Measurements from ENCODE around the gene ANO10. TPM values are rescaled to one million over a fixed set of nuclear protein-coding genes. Genes with fewer than 3 reads are reported as not detected.
A peak's percentile ranks its signal among the peaks of the same experiment; 100 is the strongest.

ANO10 gene
- total RNA-seq, 3 donors from 2014 or later: 27.4 to 31.8 (median 28.5) TPM

DNA sequence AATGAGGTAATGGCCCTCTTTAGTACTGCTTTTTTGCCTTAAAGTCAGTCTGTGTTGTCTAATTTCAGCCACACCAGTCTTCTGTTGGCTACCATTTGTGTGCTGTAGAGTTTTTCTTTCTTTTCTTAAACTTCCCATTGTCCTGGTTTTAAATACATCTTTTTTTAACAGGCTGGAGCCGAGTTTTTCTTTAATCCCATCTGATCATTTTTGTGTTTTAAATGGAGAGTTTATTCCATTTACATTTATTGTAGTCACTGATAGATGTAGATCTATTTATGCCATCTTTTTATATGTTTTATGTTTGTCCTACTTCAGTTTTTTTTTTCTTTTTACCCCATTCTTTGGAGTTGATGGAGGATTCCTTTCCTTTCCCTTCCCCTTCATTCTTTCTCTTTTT lies 286.0 kb downstream of the ANO10 start:
- intact Hi-C loops (cut with DNase I; ENCODE audit: low total_unique reads): no loop called here
- no peak for DNase-seq (ENCODE audit: low spot score in 2 of 2)
- TF ChIP-seq POLR2AphosphoS5 (IDR thresholded peaks at IDR 0.05) (no peak), POLR2A (IDR thresholded peaks at IDR 0.05) (no peak)
- TF ChIP-seq, protein P1, sequence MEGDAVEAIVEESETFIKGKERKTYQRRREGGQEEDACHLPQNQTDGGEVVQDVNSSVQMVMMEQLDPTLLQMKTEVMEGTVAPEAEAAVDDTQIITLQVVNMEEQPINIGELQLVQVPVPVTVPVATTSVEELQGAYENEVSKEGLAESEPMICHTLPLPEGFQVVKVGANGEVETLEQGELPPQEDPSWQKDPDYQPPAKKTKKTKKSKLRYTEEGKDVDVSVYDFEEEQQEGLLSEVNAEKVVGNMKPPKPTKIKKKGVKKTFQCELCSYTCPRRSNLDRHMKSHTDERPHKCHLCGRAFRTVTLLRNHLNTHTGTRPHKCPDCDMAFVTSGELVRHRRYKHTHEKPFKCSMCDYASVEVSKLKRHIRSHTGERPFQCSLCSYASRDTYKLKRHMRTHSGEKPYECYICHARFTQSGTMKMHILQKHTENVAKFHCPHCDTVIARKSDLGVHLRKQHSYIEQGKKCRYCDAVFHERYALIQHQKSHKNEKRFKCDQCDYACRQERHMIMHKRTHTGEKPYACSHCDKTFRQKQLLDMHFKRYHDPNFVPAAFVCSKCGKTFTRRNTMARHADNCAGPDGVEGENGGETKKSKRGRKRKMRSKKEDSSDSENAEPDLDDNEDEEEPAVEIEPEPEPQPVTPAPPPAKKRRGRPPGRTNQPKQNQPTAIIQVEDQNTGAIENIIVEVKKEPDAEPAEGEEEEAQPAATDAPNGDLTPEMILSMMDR (IDR thresholded peaks at IDR 0.05): no peak
- Histone ChIP-seq H3K4me3 (no peak overlapping the region), H3K27ac (no peak overlapping the region), H3K36me3 (peaks cover 8% of the 10 kb centered on the region), H3K27me3 (no peaks in the 10 kb centered on the region), H3K9me3 (peaks cover 32 to 42% of the 10 kb centered on the region in 2 donors), H3K4me1 (no peaks in the 10 kb centered on the region)

DNA sequence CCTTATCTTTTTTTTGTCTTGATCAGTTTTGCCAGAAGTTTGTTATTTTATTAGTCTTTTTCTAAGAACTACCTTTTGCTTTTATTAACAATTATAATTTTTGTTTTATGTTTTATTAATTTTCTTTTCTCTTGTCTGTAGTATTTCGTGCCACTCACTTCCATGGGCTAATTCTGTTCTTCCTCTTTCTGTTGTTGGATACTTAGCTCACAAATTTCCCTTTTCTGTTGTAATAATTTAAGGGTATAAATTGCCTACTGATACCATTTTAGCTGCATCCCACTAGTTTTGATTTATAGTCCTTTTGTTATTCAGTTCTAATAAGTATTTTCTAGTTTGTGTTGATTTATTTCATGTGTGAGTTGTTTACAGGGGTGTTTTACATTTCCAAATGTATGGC lies 286.8 kb downstream of the ANO10 start:
- Histone ChIP-seq H3K36me3 (peaks cover 8% of the 10 kb centered on the region), H3K27ac (no peak overlapping the region), H3K27me3 (no peaks in the 10 kb centered on the region), H3K9me3 (peaks cover 32 to 42% of the 10 kb centered on the region in 2 donors), H3K4me1 (no peaks in the 10 kb centered on the region), H3K4me3 (no peak overlapping the region)
- intact Hi-C loops (cut with DNase I; ENCODE audit: low total_unique reads): no loop called here
- TF ChIP-seq POLR2AphosphoS5 (IDR thresholded peaks at IDR 0.05): no peak
- no peak for TF ChIP-seq POLR2A (IDR thresholded peaks at IDR 0.05)
- TF ChIP-seq, protein P1 (IDR thresholded peaks at IDR 0.05): no peak
- DNase-seq (ENCODE audit: low spot score in 2 of 2): no peak

DNA sequence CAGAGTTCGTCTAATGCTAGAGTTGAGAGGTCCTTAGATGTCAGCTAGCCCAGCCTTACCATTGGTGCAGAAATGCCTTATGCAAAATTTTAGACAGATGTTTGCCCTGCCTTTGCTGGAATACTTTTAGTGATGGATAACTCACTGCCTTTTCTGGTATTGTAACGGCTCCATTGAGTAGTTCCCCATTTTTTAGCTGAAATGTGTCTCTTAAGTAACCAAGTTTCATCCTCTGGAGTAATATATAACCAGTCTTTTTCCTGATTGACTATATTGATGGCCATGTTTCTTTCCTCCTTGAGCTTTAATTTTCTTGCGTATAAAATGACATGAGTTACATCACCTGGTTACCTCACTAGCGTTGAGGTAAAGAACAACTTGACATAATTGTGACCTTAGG lies 290.4 kb downstream of the ANO10 start:
- Histone ChIP-seq H3K27ac (no peak overlapping the region), H3K36me3 (no peaks in the 10 kb centered on the region), H3K4me3 (no peak overlapping the region), H3K27me3 (no peaks in the 10 kb centered on the region), H3K9me3 (peaks cover 4 to 13% of the 10 kb centered on the region in 2 donors), H3K4me1 (peaks cover 0 to 3% of the 10 kb centered on the region in 2 donors)
- no peak for DNase-seq (ENCODE audit: low spot score in 2 of 2)
- TF ChIP-seq POLR2A (IDR thresholded peaks at IDR 0.05) (no peak), POLR2AphosphoS5 (IDR thresholded peaks at IDR 0.05) (no peak)
- TF ChIP-seq, protein P1 (IDR thresholded peaks at IDR 0.05): no peak
- intact Hi-C loops (cut with DNase I; ENCODE audit: low total_unique reads): no loop called here

DNA sequence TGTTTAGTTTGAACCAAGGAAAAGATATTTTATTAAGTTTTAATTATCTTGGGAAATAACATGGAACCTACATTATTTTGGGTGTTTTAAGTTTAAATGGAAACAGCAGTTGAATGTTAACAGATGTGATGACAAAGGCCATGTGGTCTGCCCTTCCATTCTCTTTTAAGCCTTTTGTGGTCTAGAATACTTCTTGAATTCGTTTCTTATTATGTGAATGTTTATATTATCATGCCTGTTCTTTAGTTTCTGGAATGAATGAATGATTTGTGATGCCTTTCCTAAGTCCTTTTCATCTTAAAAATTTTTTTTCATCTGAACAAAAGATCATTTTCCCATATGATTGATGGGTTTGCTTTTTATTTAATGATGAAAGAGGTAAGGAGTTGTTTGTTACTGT lies 290.8 kb downstream of the ANO10 start:
- intact Hi-C loops (cut with DNase I; ENCODE audit: low total_unique reads): no loop called here
- no peak for DNase-seq (ENCODE audit: low spot score in 2 of 2)
- peaks cover 0 to 7% of the 10 kb centered on the region in 2 donors for H3K4me1 ChIP-seq
- H3K27me3 ChIP-seq: no peaks in the 10 kb centered on the region
- no peak overlapping the region for H3K4me3 ChIP-seq
- no peaks in the 10 kb centered on the region for H3K36me3 ChIP-seq
- H3K9me3 ChIP-seq: peaks cover under 1 to 9% of the 10 kb centered on the region in 2 donors
- no peak for TF ChIP-seq POLR2A (IDR thresholded peaks at IDR 0.05)
- TF ChIP-seq, protein P1 (IDR thresholded peaks at IDR 0.05): no peak
- no peak for TF ChIP-seq POLR2AphosphoS5 (IDR thresholded peaks at IDR 0.05)
- H3K27ac ChIP-seq: no peak overlapping the region

DNA sequence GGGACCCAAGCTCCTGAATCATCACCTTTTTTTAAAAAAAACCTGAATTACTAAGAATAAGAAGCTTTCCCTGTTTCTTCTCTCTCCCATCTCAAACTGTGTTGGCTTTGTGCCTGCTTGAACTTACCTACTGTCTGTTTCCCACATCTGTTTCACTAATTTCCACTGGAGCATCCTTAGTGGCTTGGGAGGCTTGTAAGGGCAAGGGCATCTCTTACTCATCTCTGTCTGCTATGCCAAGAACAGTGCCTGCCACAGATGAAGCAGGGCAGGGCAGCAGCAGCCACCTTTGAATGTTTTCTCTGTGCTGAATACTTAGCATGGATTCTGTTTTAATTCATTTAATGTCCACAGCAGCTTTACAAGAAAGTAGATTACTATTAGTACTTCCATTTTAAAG lies 293.2 kb downstream of the ANO10 start:
- no peaks in the 10 kb centered on the region for H3K27me3 ChIP-seq
- intact Hi-C loops (cut with DNase I; ENCODE audit: low total_unique reads): no loop called here
- H3K36me3 ChIP-seq: no peaks in the 10 kb centered on the region
- DNase-seq (ENCODE audit: low spot score in 2 of 2): no peak
- no peaks in the 10 kb centered on the region for H3K9me3 ChIP-seq
- peak overlapping the region in 1 of 2 donors; percentile 2 for H3K27ac ChIP-seq
- TF ChIP-seq, protein P1 (IDR thresholded peaks at IDR 0.05): no peak
- no peak for TF ChIP-seq POLR2AphosphoS5 (IDR thresholded peaks at IDR 0.05)
- no peak for TF ChIP-seq POLR2A (IDR thresholded peaks at IDR 0.05)
- H3K4me3 ChIP-seq: no peak overlapping the region
- H3K4me1 ChIP-seq: peaks cover 0 to 12% of the 10 kb centered on the region in 2 donors
